ENCODE results near the gene CELF1.
"Not testable (repeated sequence)": the region's sequence is repeated elsewhere in the genome, so short reads cannot be mapped to it uniquely, and the experiment has no call there.

Gene CELF1

GRCh38 chr11:47557004-47557403, 4.1 kb upstream of the CELF1 start:
- not testable (repeated sequence) for H2BK120ac ChIP-seq (ENCODE audit: low read depth, low read length); H3K4me3 ChIP-seq (ENCODE audit: insufficient read depth in 1 of 2, low read depth in 1 of 2, low read length in 2 of 2); H3K9ac ChIP-seq (ENCODE audit: low read length); H4K91ac ChIP-seq (ENCODE audit: low read length); H3K27ac ChIP-seq (ENCODE audit: low read length, poor library complexity, severe bottlenecking); H3K4me2 ChIP-seq (ENCODE audit: low read length, poor library complexity, severe bottlenecking); H2AK5ac ChIP-seq (ENCODE audit: low read length, severe bottlenecking); DNase-seq; H3K27me3 ChIP-seq (ENCODE audit: control insufficient read depth in 1 of 2, insufficient read depth in 1 of 2, low read length in 2 of 2); H3K18ac ChIP-seq (ENCODE audit: low read depth in 1 of 2, low read length in 2 of 2); H3K79me1 ChIP-seq (replicated peaks; ENCODE audit: low read length, poor library complexity, severe bottlenecking); H2AFZ ChIP-seq (ENCODE audit: low read depth, low read length); H3K9me3 ChIP-seq (ENCODE audit: control insufficient read depth, low read length); H3K14ac ChIP-seq (ENCODE audit: low read length in 2 of 2); H2BK5ac ChIP-seq (ENCODE audit: low read depth, low read length, poor library complexity, severe bottlenecking); H3K36me3 ChIP-seq (ENCODE audit: control insufficient read depth in 1 of 2, insufficient read depth in 2 of 2, low read depth in 1 of 2, low read length in 2 of 2); H3K4me1 ChIP-seq (ENCODE audit: control insufficient read depth, insufficient read depth, low read depth, low read length); H3K23ac ChIP-seq (ENCODE audit: low read length in 2 of 2); H2BK12ac ChIP-seq (ENCODE audit: low read length in 2 of 2); H2BK15ac ChIP-seq (ENCODE audit: low read depth, poor library complexity, severe bottlenecking); H3K4ac ChIP-seq (ENCODE audit: low read depth in 1 of 2, low read length in 2 of 2); H4K8ac ChIP-seq (ENCODE audit: low read length)
- WGBS = 96% methylated on average over 10 of the region's 12 CpGs

DNA sequence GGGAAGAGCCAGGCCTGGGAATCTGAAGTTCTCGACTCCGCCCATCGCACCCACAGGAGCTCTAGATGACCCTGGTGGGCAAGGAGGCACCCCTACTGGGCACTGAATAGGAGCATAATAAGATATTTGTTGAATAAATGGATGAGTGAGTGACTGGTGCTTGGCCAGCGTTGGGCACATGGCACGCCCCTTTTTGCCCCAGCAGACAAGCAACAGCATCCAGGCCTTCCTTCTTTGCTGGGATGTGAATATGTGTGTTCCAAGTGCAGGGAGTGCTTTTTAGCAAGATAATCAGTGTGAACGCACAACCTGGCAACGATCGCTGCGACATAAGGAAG, 443 bp upstream of the CELF1 start:
- WGBS = 12% methylated on average over 5 of the region's 9 CpGs
- no peaks in the 10 kb centered on the region for H3K9me3 ChIP-seq (ENCODE audit: control insufficient read depth, low read length)

GRCh38 chr11:47552056-47552565, 821 bp downstream of the CELF1 start:
- H4K91ac ChIP-seq (ENCODE audit: low read length) = peak overlapping the region; percentile 29
- H3K4me1 ChIP-seq (ENCODE audit: control insufficient read depth, insufficient read depth, low read depth, low read length) = peaks cover 7% of the 10 kb centered on the region
- peak overlapping the region; percentile 97 to 100 for H3K18ac ChIP-seq (ENCODE audit: low read depth in 1 of 2, low read length in 2 of 2)
- H3K4me3 ChIP-seq (ENCODE audit: insufficient read depth in 1 of 2, low read depth in 1 of 2, low read length in 2 of 2) = peak overlapping the region; percentile 97 to 99
- 2% methylated on average over 22 of the region's 22 CpGs for WGBS
- peaks cover 6 to 7% of the 10 kb centered on the region in 2 experiments for H3K36me3 ChIP-seq (ENCODE audit: control insufficient read depth in 1 of 2, insufficient read depth in 2 of 2, low read depth in 1 of 2, low read length in 2 of 2)
- H2BK120ac ChIP-seq (ENCODE audit: low read depth, low read length) = no peak overlapping the region
- DNase-seq = peak; percentile 75
- peak overlapping the region; percentile 16 for H4K8ac ChIP-seq (ENCODE audit: low read length)
- H3K27me3 ChIP-seq (ENCODE audit: control insufficient read depth in 1 of 2, insufficient read depth in 1 of 2, low read length in 2 of 2) = no peaks in the 10 kb centered on the region
- H3K4me2 ChIP-seq (ENCODE audit: low read length, poor library complexity, severe bottlenecking) = peak overlapping the region; percentile 63
- H2BK5ac ChIP-seq (ENCODE audit: low read depth, low read length, poor library complexity, severe bottlenecking) = no peak overlapping the region
- peak overlapping the region in 1 of 2 experiments; percentile 82 for H3K14ac ChIP-seq (ENCODE audit: low read length in 2 of 2)
- peak overlapping the region; percentile 8 for H2AFZ ChIP-seq (ENCODE audit: low read depth, low read length)
- no peak overlapping the region for H2BK15ac ChIP-seq (ENCODE audit: low read depth, poor library complexity, severe bottlenecking)
- peak overlapping the region in 1 of 2 experiments; percentile 54 for H3K23ac ChIP-seq (ENCODE audit: low read length in 2 of 2)
- H3K4ac ChIP-seq (ENCODE audit: low read depth in 1 of 2, low read length in 2 of 2) = peak overlapping the region; percentile 88 to 95
- H3K9ac ChIP-seq (ENCODE audit: low read length) = peak overlapping the region; percentile 99
- peak overlapping the region in 1 of 2 experiments; percentile 7 for H2BK12ac ChIP-seq (ENCODE audit: low read length in 2 of 2)
- H2AK5ac ChIP-seq (ENCODE audit: low read length, severe bottlenecking) = no peak overlapping the region
- no peaks in the 10 kb centered on the region for H3K79me1 ChIP-seq (replicated peaks; ENCODE audit: low read length, poor library complexity, severe bottlenecking)
- H3K27ac ChIP-seq (ENCODE audit: low read length, poor library complexity, severe bottlenecking) = peak overlapping the region; percentile 77
- no peaks in the 10 kb centered on the region for H3K9me3 ChIP-seq (ENCODE audit: control insufficient read depth, low read length)

More for the DNA sequence above, 443 bp upstream of the CELF1 start:
- Histone ChIP-seq H2BK15ac (ENCODE audit: low read depth, poor library complexity, severe bottlenecking) (peak overlapping the region; percentile 95), H3K27ac (ENCODE audit: low read length, poor library complexity, severe bottlenecking) (peak overlapping the region; percentile 71), H3K14ac (ENCODE audit: low read length in 2 of 2) (no peak overlapping the region), H3K18ac (ENCODE audit: low read depth in 1 of 2, low read length in 2 of 2) (peak overlapping the region in 1 of 2 experiments; percentile 71), H2BK12ac (ENCODE audit: low read length in 2 of 2) (peak overlapping the region in 1 of 2 experiments; percentile 79), H3K4me3 (ENCODE audit: insufficient read depth in 1 of 2, low read depth in 1 of 2, low read length in 2 of 2) (peak overlapping the region; percentile 97 to 99), H4K8ac (ENCODE audit: low read length) (peak overlapping the region; percentile 97), H3K4ac (ENCODE audit: low read depth in 1 of 2, low read length in 2 of 2) (peak overlapping the region; percentile 29 to 52), H3K4me1 (ENCODE audit: control insufficient read depth, insufficient read depth, low read depth, low read length) (peaks cover 7% of the 10 kb centered on the region), H3K4me2 (ENCODE audit: low read length, poor library complexity, severe bottlenecking) (peak overlapping the region; percentile 86), H3K9ac (ENCODE audit: low read length) (peak overlapping the region; percentile 77), H4K91ac (ENCODE audit: low read length) (peak overlapping the region; percentile 18), H2BK120ac (ENCODE audit: low read depth, low read length) (no peak overlapping the region), H2AK5ac (ENCODE audit: low read length, severe bottlenecking) (no peak overlapping the region), H2AFZ (ENCODE audit: low read depth, low read length) (peak overlapping the region; percentile 3), H3K23ac (ENCODE audit: low read length in 2 of 2) (no peak overlapping the region), H2BK5ac (ENCODE audit: low read depth, low read length, poor library complexity, severe bottlenecking) (no peak overlapping the region), H3K27me3 (ENCODE audit: control insufficient read depth in 1 of 2, insufficient read depth in 1 of 2, low read length in 2 of 2) (no peaks in the 10 kb centered on the region), H3K36me3 (ENCODE audit: control insufficient read depth in 1 of 2, insufficient read depth in 2 of 2, low read depth in 1 of 2, low read length in 2 of 2) (peaks cover 4 to 6% of the 10 kb centered on the region in 2 experiments), H3K79me1 (replicated peaks; ENCODE audit: low read length, poor library complexity, severe bottlenecking) (peaks cover 2% of the 10 kb centered on the region)
- no peak for DNase-seq

DNA sequence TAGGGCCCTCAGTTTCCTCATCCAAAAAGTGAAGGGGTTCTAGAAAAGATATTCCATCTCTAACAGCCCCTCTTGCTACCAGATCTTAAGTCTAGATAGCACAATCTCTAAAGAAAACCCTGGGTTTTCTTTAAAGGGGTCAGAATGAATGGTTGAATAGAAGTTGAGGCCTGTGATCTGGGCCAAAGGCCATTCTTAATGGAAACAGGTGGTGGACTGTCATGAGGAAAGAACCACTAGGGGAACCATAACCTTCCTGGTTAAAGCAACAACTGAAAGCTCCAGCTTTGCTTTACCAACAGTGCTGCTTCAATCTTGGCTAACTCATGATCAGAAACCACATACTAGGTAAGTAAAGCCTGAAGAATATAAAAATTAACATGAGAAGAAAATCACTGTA, 1.8 kb downstream of the CELF1 start:
- Histone ChIP-seq H2AK5ac (ENCODE audit: low read length, severe bottlenecking) (no peak overlapping the region), H2BK15ac (ENCODE audit: low read depth, poor library complexity, severe bottlenecking) (no peak overlapping the region)

More for the DNA sequence above, 1.8 kb downstream of the CELF1 start:
- no peak overlapping the region for H2BK120ac ChIP-seq (ENCODE audit: low read depth, low read length)
- H3K4me3 ChIP-seq (ENCODE audit: insufficient read depth in 1 of 2, low read depth in 1 of 2, low read length in 2 of 2) = peak overlapping the region in 1 of 2 experiments; percentile 97
- H2BK12ac ChIP-seq (ENCODE audit: low read length in 2 of 2) = no peak overlapping the region
- no peak overlapping the region for H3K27ac ChIP-seq (ENCODE audit: low read length, poor library complexity, severe bottlenecking)
- H4K8ac ChIP-seq (ENCODE audit: low read length) = no peak overlapping the region
- H3K23ac ChIP-seq (ENCODE audit: low read length in 2 of 2) = no peak overlapping the region
- peak overlapping the region; percentile 23 for H3K4me2 ChIP-seq (ENCODE audit: low read length, poor library complexity, severe bottlenecking)
- H3K4me1 ChIP-seq (ENCODE audit: control insufficient read depth, insufficient read depth, low read depth, low read length) = peaks cover 7% of the 10 kb centered on the region
- peak overlapping the region; percentile 99 for H3K9ac ChIP-seq (ENCODE audit: low read length)
- no peaks in the 10 kb centered on the region for H3K79me1 ChIP-seq (replicated peaks; ENCODE audit: low read length, poor library complexity, severe bottlenecking)
- H3K27me3 ChIP-seq (ENCODE audit: control insufficient read depth in 1 of 2, insufficient read depth in 1 of 2, low read length in 2 of 2) = no peaks in the 10 kb centered on the region
- H2BK5ac ChIP-seq (ENCODE audit: low read depth, low read length, poor library complexity, severe bottlenecking) = no peak overlapping the region
- no peak overlapping the region for H2AFZ ChIP-seq (ENCODE audit: low read depth, low read length)
- H3K9me3 ChIP-seq (ENCODE audit: control insufficient read depth, low read length) = no peaks in the 10 kb centered on the region
- H4K91ac ChIP-seq (ENCODE audit: low read length) = no peak overlapping the region
- no peak overlapping the region for H3K14ac ChIP-seq (ENCODE audit: low read length in 2 of 2)
- H3K36me3 ChIP-seq (ENCODE audit: control insufficient read depth in 1 of 2, insufficient read depth in 2 of 2, low read depth in 1 of 2, low read length in 2 of 2) = peaks cover 6 to 7% of the 10 kb centered on the region in 2 experiments
- peak; percentile 66 for DNase-seq
- H3K18ac ChIP-seq (ENCODE audit: low read depth in 1 of 2, low read length in 2 of 2) = no peak overlapping the region
- H3K4ac ChIP-seq (ENCODE audit: low read depth in 1 of 2, low read length in 2 of 2) = no peak overlapping the region

Data from mesenchymal stem cell (in vitro differentiated cells and primary cell).